ENCODE data around the gene VMP1. TPM values are rescaled to one million over a fixed set of nuclear protein-coding genes. Genes with fewer than 3 reads are reported as not detected.
A peak's percentile ranks its signal among the peaks of the same experiment; 100 is the strongest.
"Not testable (repeated sequence)": the region's sequence is repeated elsewhere in the genome, so short reads cannot be mapped to it uniquely, and the experiment has no call there.

VMP1 gene
- total RNA-seq, 2 donors from 2014 or later: 213 to 459 TPM

DNA sequence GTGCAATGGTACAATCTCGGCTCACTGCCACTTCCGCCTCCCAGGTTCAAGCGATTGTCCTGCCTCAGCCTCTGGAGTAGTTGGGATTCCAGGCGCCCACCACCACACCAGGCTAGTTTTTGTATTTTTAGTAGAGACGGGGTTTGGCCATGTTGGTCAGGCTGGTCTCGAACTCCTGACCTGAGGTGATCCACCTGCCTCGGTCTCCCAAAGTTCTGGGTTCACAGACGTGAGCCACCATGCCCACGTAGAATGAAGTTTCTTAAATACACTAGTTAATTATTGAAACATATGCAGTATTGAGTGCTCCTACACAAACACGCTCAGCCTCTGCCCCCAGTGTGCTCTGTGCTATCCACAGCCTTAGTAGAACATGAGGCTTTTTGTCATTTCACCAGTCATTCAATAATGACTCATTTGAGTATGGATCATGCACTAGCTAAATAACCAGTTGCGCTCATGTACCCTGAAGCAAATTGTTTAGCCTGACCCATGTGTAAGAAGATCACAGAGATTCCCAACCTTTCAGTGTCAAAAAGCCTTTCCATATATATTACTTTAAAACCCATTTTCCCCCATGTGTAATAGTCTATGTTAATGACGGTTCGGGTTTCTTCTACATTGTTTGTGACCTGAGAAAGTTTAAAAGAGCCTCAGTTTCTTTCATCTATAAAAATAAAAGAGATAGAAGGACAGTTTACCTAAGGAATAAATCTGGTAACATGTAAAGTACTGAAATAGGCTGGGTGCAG lies 135.6 kb downstream of the VMP1 start:
- peak; percentile 7 for ATAC-seq

GRCh38 chr17:59844884-59845594 lies 137.6 kb downstream of the VMP1 start:
- no peak for ATAC-seq
- DNase-seq: no peak
- intact Hi-C loops (cut with DNase I, micrococcal nuclease): no loop called here

More for the DNA sequence above, 135.6 kb downstream of the VMP1 start:
- intact Hi-C loops (cut with DNase I, micrococcal nuclease): no loop called here
- DNase-seq: peak; percentile 68

GRCh38 chr17:59845595-59846393 lies 138.3 kb downstream of the VMP1 start:
- ATAC-seq (peak; percentile 49), DNase-seq (peak; percentile 66 to 89)
- intact Hi-C loops (cut with DNase I, micrococcal nuclease): no loop called here

GRCh38 chr17:59846394-59847165 lies 139.1 kb downstream of the VMP1 start:
- intact Hi-C loops (cut with DNase I, micrococcal nuclease): no loop called here
- DNase-seq (peak; percentile 32 to 55), ATAC-seq (peak; percentile 37)

DNA sequence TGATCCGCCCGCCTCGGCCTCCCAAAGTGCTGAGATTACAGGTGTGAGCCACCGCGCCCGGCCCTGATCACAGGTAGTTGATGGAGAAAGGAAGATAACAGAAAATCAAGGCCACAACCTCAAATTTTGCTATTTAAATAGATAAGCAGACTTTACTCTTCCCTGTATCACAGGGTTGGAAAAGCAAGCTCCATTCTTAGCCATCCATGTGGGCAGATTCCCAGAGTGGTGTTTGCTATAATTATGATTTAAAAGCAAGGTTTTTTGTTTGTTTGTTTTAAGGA lies 140.9 kb downstream of the VMP1 start:
- intact Hi-C loops (cut with DNase I, micrococcal nuclease): no loop called here
- DNase-seq: no peak
- no peak for ATAC-seq

DNA sequence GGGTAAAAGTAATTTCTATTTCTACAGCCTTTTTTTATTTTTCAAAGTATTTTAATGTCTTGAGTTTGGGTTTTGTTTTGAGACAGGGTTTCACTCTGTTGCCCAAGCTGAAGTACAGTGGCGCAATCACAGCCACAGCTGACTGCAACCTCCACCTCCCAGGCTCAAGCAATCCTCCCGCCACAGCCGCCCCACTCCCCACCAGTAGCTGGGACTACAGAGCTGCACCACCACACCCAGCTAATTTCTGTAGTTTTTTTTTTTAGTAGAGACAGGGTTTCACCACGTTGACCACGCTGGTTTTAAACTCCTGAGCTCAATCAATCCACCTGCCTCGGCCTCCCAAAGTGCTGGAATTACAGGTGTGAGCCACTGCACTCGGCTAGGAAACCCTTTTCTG lies 141.3 kb downstream of the VMP1 start:
- DNase-seq: peak; percentile 78 to 84
- intact Hi-C loops (cut with DNase I, micrococcal nuclease): no loop called here
- peak; percentile 30 for ATAC-seq

GRCh38 chr17:59850311-59850710 lies 142.9 kb downstream of the VMP1 start:
- intact Hi-C loops (cut with DNase I, micrococcal nuclease); ATAC-seq: not testable (repeated sequence)

GRCh38 chr17:59851439-59852375 lies 144.3 kb downstream of the VMP1 start:
- ATAC-seq: peak; percentile 2
- DNase-seq: peak; percentile 43 to 72
- intact Hi-C loops (cut with DNase I, micrococcal nuclease): no loop called here

More at GRCh38 chr17:59850311-59850710, 142.9 kb downstream of the VMP1 start:
- DNase-seq: peak in 1 of 2 donors; percentile 44

DNA sequence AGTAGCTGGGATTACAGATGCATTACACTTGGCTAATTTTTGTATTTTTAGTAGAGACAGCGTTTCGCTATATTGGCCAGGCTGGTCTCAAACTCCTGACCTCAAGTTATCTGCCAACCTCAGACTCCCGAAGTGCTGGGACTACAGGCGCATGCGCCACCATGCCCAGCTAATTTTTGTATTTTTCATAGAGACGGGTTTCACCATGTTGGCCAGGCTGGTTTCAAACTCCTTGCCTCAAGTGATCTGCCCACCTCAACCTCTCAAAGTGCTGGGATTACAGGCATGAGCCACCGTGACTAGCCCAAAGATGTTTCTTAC lies 145.4 kb downstream of the VMP1 start:
- intact Hi-C loops (cut with DNase I, micrococcal nuclease); DNase-seq; ATAC-seq: not testable (repeated sequence)

- peak; percentile 67 for ATAC-seq
- intact Hi-C loops (cut with DNase I, micrococcal nuclease): no loop called here
- DNase-seq: peak; percentile 76 to 83
Measured at GRCh38 chr17:59853168-59853918, 145.9 kb downstream of the VMP1 start.

DNA sequence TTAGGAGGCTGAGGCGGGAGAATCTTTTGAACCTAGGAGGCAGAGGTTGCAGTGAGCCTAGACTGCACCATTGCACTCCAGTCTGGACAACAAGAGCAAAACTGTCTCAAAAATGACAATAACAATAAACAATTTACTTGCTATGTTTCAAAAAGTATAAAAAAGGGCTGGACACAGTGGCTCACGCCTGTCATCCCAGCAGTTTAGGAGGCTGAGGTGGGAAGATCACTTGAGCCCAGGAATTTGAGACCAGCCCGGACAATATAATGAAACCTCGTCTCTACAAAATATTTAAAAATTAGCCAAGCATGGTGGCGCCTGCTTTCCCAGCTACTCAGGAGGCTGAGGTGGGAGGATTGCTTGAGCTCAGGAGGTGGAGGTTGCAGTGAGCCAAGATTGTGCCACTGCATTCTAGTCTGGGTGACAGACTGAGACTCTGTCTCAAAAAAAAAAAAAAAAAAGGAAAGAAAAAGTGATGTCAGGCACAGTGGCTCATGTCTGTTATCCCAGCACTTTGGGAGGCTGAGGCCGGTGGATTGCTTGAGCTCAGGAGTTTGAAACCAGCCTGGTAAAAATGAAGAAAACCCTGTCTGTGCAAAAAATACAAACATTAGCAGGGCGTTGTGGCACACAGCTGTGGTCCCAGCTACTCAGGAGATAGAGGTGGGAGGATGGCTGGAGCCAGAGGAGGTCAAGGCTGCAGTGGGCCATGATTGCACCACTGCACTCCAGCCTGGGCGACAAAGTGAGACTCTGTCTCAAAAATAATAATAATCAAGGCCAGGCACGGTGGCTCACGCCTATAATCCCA lies 146.7 kb downstream of the VMP1 start:
- DNase-seq; intact Hi-C loops (cut with DNase I, micrococcal nuclease); ATAC-seq: not testable (repeated sequence)

DNA sequence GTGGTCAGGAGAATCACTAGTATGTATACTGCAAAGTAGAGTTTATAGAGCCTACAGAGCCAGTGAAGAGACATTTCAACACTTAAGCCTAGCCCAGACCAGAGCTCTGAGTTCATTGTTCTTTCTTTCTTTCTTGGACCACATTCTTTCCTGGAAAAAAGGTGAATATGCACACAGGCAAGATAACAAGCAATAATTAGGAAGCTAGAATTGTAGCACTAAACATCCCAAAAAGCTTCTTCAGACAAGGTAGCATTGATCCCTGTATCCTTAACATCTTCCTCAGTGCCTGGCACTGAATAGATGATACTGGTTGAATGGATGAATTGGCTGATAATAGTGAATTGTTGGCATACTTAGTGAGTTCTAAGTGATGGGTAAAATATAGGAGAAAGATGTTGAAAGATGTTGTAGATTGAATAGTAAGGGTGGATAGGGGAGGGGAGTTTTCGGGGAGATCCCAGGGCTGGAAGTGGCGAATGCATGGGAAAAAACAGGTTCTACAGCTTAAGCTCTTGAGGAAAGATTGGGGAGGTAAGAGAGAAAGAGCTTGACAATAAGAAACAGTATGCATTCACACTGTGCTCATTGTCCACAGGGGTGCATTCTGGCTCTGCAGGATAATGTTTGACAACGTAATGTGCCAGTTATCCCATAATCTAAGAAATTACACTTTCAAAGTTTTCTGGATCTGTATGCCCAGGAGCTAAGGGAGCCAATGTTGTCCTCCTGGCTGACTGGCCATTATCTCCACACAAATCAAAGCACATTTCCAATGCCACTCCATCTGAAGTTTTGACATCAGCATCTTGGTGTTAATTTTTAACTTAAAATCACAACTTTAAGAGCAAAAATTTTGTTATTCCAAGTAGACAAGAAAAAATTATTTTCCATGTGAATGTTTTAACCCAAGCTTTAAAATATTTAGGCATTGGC lies 149.7 kb downstream of the VMP1 start:
- ATAC-seq (no peak), DNase-seq (no peak)
- intact Hi-C loops (cut with DNase I, micrococcal nuclease): no loop called here

DNA sequence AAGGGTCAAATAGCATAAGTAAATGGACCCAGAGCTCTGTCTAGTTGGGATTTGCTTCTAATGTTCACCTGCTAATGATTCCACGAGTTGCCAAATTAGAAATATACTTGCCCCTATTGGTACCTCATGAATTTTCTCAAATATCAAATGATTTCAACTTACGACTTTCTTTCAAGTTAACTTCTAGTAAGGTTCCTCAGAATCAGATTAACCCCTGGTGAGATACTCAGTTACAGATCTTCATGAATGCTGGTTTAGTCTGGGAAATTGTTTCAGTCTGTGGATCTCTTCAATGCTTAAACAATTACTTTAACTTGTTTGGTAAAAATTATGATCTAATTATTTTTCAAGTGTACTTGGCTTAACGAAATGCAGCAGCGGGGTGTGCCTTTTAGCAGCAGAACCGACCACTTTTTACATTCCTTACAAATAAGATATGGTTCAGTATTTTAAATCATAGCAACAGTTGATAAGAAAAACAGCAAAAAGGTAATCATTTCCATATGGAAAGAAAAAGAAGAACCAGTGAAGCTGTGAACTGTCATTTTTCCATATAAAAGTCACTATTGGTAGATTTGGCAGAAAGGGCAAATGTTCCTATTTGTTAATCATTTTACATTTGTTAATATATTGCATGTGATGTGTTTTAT lies 150.8 kb downstream of the VMP1 start:
- intact Hi-C loops (cut with DNase I, micrococcal nuclease): no loop called here
- no peak for DNase-seq
- no peak for ATAC-seq

- intact Hi-C loops (cut with DNase I, micrococcal nuclease): no loop called here
- no peak for DNase-seq
- no peak for ATAC-seq
Measured at GRCh38 chr17:59858932-59859331, 151.5 kb downstream of the VMP1 start.

Measured in left colon (tissue), 2 donors.